Activated CD8-positive, alpha-beta memory T cell treated with anti-CD3 and anti-CD28 coated beads, Interleukin-2, amount 50 U/mL, for 24 hours (primary cell): Measurements from ENCODE around the gene ZNF208.
"Not testable (repeated sequence)": the region's sequence is repeated elsewhere in the genome, so short reads cannot be mapped to it uniquely, and the experiment has no call there.

Source experiments
- DNase-seq: peaks from one replicate; pipeline ENCODE4 v3.0.0-alpha.2; 2020; ENCODE audit errors: extremely low read depth

The ZNF208 gene

DNA sequence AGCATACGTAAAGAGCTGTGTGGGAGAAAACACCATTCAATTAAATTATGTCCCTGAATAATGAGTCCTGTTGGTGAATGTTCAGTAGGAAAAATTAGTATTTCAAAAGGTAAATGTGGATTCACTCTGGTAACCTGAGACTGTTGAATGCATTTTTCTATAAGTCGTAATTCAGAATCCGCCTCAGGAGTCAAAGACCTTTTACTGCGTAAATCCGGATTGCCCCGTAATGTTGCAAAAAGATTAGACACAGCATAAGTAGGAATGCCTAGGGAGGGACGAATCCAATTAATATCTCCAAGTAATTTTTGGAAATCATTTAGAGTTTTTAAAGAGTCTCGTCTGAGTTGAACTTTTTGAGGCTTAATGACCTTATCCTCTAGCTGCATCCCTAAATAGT lies 126.0 kb downstream of the ZNF208 start:
- not testable (repeated sequence) for DNase-seq

DNA sequence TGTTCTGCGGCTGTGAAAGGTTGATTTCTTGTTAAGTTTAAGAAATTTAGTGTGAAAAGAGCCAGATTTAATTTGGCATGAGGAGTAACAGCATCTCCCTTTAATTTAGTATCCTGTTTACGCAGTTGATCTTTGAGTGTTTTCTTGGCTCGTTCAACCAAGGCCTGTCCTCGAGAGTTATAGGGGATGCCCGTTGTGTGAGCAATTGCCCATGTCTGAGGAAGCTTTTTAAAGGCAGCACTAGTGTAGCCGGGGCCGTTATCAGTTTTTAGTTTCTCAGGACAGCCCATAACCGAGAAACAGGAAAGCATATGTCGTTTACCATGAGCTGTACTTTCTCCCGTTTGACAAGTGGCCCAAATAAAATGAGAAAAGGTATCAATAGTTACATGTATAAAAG lies 127.2 kb downstream of the ZNF208 start:
- no peak for DNase-seq
